Activated CD8-positive, alpha-beta memory T cell treated with anti-CD3 and anti-CD28 coated beads for 36 hours (primary cell): ENCODE measurements around the gene IRF6. TPM values are rescaled to one million over a fixed set of nuclear protein-coding genes. Genes with fewer than 3 reads are reported as not detected.

Experiments
- CTCF ChIA-PET: fragments of 350-600 bp; sonication (Branson Sonifier 250); formaldehyde crosslinking; loops from one replicate; lab custom pipeline; 2021; ENCODE audit warnings: antibody characterized with exemption; lab: Charles Lee
- POLR2A ChIA-PET: fragments of 350-600 bp; sonication (Branson Sonifier 250); formaldehyde crosslinking; loops from one replicate; lab custom pipeline; 2021; ENCODE audit warnings: antibody characterized with exemption; lab: Charles Lee
- total RNA-seq, 2 experiments: library from RNA; stranded (reverse); gene quantifications; one replicate each; pipeline ENCODE4 v1.2.3, GENCODE V29; 2021

IRF6 gene
- total RNA-seq, 2 experiments from 2014 or later: 0.86 to 1.1 TPM

DNA sequence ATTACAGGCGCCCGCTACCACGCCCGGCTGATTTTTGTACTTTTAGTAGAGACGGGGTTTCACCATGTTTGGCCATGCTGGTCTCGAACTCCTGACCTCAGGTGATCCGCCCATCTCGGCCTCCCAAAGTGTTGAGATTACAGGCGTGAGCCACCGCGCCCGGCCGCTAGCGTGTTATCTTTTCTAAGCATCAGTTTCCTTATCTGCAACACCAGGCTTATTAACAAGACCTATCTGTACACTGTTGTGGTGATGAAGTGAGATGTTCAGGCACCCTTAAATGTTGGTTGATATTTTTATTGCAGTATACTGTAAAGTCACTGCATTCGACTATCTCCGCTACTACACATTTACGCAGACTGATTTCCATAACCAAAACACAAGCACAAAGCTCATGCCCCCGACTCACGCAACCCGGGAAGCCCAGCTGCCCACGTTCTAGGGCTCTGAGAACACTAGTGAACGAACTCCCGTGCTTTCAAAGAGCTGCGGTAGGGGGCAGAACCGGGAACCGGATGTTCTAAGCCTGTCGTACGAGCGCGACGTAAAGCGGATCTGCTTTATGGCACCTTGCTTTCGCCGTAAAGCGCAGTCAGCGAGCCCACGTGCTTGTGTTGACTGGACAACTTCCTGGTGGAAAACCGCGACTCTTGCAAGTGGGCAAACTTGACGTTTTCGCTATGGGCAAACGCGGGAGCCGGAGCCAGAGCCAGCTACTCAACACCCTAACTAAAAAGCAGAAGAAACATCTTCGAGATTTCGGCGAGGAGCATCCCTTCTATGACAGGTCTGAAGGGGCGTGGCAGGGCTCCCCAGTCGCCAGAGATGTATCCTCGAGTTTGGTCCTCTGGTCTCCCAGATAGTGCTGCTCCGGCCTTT lies 21.7 kb upstream of the IRF6 start, which contains the start of gene UTP25:
Gene UTP25 (plus strand): TSS at position 589 of the 879 bp plus-strand sequence. CDS start 92 bp downstream, at position 681.
- POLR2A ChIA-PET: interaction anchor here (0.6 to 0.9 kb wide), 3 partner anchors 12 to 45 kb away, joined by 3 to 5 read pairs (median 3); no protein-coding TSS in a partner anchor
- CTCF ChIA-PET: interaction anchor here (0.7 to 1.9 kb wide), 5 partner anchors 9 to 154 kb away, joined by 3 to 4 read pairs (median 3); partner anchors contain the start of gene IRF6

GRCh38 chr1:209825591-209826434 lies 19.9 kb upstream of the IRF6 start:
- POLR2A ChIA-PET: no interaction called here
- CTCF ChIA-PET: interaction anchor here (1.9 kb wide), 1 partner anchor 20 kb away, joined by 4 read pairs; the partner anchor contains the start of gene IRF6

DNA sequence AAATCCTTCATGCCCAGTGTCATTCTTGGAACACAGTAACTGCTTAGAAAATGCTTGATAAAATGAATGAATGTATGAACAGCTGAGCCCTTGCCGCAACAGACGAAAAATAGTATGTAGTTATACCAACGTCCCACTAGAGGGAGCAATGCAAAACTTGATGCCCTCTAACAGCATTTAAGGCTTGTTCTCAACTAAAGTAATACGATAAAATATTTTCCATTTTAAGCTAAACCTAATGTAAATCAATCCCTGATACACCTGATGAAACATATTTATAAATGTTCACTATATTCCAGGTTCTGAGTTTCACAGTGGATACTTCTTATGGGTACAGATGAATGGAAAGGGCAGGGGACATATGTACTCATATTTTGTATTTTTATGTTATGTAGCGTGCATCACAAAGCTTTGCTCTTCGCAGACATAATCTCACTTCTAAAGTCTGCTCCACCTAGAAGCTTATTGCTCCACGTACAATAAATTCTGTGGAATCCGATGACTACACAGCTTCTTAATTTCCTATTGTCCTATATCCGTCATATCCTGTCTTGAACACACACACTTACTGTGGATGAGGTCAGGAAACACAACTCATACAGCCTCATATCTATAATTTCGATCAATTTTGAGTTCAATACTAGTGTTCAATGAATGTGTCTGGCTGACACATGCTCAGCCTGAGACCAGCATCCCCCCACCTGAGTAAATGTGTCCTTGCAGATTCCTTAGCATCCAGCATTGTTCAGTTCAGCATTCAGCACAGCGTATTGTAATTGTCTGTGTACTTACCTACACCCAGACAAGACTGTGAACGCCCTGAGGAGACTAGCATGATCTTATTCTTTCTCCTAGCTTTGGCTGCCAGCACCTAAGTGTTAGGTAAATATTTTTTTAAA lies 17.4 kb upstream of the IRF6 start:
- ChIA-PET CTCF (interaction anchor here (0.9 to 2.1 kb wide), 17 partner anchors 8 to 599 kb away, joined by 3 to 8 read pairs (median 4); partner anchors contain the start of gene TRAF3IP3), POLR2A (no interaction called here)

GRCh38 chr1:209822706-209823105 lies 16.8 kb upstream of the IRF6 start:
- POLR2A ChIA-PET: no interaction called here

GRCh38 chr1:209820986-209821385 lies 15.0 kb upstream of the IRF6 start:
- ChIA-PET CTCF (no interaction called here), POLR2A (no interaction called here)

More at GRCh38 chr1:209822706-209823105, 16.8 kb upstream of the IRF6 start:
- CTCF ChIA-PET: interaction anchor here (1.0 to 2.1 kb wide), 14 partner anchors 8 to 600 kb away, joined by 3 to 8 read pairs (median 4); partner anchors contain the start of gene TRAF3IP3

GRCh38 chr1:209819058-209819457 lies 13.1 kb upstream of the IRF6 start:
- ChIA-PET POLR2A (no interaction called here), CTCF (no interaction called here)

DNA sequence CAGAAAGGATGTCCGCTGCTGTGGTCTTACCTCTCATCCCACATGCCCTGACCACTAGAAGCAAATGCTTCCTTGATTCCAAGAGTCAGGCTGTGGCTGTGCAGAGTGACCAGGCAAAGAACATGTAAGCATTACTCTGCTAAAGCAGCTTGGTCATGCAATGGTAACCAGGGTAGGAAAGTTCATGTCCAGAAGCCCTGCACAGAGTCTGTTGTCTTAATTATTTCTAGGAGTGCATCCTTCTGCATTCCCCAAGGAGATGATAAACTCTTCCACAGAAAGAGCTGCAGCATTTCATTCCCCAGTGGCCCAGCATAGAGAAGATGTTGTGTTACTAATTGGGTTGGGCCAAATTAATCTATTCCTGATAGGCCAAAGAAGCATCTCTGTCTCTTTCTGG lies 11.7 kb upstream of the IRF6 start:
- ChIA-PET CTCF (no interaction called here), POLR2A (no interaction called here)

DNA sequence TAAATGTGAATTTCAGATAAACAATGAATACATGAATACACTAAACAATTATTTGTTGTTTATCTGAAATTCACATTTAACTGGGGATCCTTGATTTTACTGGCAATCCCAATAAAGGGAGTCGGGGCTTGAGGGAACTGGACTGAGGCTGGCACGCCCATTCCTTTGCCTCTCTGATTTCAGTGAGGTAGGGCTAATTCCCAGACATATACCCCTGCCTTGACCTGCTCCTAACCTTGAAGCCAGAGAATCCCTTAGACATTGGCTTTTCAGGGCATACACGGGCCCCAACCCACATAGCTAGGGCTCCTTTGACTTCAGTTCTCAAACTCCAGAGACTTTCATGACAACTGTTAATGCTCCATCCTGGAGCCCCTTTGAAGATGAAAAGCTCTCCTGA lies 11.0 kb upstream of the IRF6 start:
- POLR2A ChIA-PET: no interaction called here
- CTCF ChIA-PET: no interaction called here

DNA sequence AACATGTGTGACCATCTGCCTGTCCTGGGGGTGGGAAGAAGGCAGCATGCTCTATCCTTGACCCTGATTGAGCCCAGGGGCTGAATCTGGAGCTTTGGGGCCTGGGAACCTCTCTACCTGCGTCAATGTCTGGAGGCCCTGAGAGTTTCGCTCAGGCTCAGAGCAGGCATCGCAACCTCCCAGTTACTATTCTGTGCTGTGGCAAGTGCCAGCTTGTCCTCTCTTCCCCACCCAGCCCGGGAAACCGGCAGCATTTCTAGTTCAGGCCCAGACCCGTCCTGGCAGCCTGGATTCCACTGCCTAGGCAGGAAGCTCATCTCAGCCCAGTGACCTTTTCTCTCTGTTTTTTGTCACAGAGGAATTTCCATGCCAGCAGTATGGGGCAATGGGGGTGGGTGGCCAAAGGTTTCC lies 10.0 kb upstream of the IRF6 start:
- ChIA-PET CTCF (interaction anchor here (0.5 to 0.8 kb wide), 2 partner anchors 8 to 23 kb away, joined by 3 to 4 read pairs; no protein-coding TSS in a partner anchor), POLR2A (interaction anchor here (0.8 kb wide), 1 partner anchor 32 kb away, joined by 3 read pairs; the partner anchor contains the start of gene C1orf74)

DNA sequence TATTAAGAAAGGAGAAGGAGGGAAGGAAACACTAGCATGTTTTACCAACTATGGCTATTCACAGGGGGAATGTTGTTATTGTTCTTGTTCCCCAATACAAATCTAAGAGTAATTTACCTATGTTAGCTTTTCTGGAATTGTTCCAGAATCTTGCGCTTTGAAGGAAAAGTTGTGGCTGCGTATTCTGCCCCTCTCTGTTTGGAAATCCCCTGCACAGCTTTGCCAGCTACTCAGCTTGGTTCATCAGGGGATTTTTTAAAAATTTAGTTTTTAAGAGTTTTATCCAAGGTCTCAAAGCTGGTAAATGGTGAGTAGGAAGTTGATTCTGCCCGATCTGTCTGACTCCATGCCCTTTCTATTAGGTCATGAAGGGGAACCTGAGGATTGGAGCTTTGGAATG lies 9.5 kb upstream of the IRF6 start:
- POLR2A ChIA-PET: interaction anchor here (0.8 kb wide), 1 partner anchor 31 kb away, joined by 3 read pairs; the partner anchor contains the start of gene C1orf74

DNA sequence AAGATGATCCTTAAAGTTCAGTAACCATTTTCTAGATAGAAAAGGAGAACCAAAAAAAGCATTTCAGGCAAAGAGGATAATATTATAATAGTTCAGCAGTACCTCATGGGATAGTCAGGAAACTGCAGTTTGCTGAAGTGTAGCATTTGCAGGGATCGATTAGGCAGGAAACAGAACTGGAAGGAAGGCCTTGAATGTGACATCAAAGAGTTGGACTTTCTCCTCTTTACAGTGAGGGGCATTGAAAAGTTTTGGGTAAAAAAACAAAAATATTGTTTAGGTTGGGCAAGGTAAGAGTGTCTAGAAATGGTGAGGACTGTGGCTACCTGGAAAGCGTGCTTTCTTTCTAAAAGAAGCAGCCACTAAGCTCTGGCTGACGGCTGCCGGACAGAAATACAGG lies 8.0 kb upstream of the IRF6 start:
- CTCF ChIA-PET: interaction anchor here (1.5 kb wide), 1 partner anchor 9 kb away, joined by 4 read pairs; no protein-coding TSS in a partner anchor
- POLR2A ChIA-PET: no interaction called here

More for the DNA sequence above, 9.5 kb upstream of the IRF6 start:
- CTCF ChIA-PET: interaction anchor here (0.8 kb wide), 1 partner anchor 9 kb away, joined by 3 read pairs; no protein-coding TSS in a partner anchor

DNA sequence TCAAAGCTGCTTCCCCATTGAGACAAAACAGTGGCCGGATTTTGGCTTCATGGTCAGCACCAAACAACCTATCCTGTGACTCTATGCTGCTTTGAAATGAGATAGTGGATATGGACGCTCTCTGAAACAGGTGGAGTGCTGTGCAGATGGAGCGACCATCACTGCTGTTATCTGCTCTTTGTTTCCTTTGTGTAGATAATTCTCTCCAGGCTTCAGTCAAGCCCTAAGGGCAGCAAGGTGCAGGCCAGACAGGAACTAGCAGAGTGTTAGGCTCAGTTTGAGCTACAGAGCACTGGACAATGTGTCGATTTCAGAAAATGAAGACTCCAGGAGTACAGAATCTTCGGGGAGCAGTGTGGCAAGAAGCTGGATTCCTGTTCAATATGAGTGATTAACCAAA lies 4.8 kb upstream of the IRF6 start:
- ChIA-PET CTCF (no interaction called here), POLR2A (no interaction called here)

DNA sequence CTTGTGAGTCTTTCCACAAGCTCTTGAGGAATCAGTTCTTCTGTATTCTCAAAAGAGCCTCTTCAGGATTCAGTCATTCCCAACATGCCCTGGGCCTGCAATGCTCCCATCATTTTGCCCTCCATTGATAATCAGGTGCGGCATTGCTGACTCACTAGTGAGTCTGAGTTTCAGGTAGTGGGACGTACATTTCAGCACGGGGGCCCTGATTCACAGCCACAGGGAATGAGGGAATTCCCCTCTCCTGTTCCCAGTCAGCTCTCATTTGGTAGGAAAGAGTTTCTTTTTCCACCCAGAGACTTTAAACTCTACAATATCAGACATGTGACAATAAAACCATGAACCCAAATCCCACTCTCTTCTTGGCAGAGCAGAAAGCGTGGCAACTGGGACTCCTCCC lies 3.7 kb upstream of the IRF6 start:
- POLR2A ChIA-PET: no interaction called here
- CTCF ChIA-PET: no interaction called here

- CTCF ChIA-PET: no interaction called here
Measured at GRCh38 chr1:209808059-209808581, 2.2 kb upstream of the IRF6 start.

GRCh38 chr1:209807509-209807908 lies 1.6 kb upstream of the IRF6 start:
- CTCF ChIA-PET: no interaction called here
- POLR2A ChIA-PET: interaction anchor here (0.6 kb wide), 2 partner anchors 845 to 1444 kb away, joined by 4 read pairs; no protein-coding TSS in a partner anchor

More at GRCh38 chr1:209808059-209808581, 2.2 kb upstream of the IRF6 start:
- POLR2A ChIA-PET: interaction anchor here (0.6 kb wide), 2 partner anchors 845 to 1443 kb away, joined by 4 read pairs; no protein-coding TSS in a partner anchor

DNA sequence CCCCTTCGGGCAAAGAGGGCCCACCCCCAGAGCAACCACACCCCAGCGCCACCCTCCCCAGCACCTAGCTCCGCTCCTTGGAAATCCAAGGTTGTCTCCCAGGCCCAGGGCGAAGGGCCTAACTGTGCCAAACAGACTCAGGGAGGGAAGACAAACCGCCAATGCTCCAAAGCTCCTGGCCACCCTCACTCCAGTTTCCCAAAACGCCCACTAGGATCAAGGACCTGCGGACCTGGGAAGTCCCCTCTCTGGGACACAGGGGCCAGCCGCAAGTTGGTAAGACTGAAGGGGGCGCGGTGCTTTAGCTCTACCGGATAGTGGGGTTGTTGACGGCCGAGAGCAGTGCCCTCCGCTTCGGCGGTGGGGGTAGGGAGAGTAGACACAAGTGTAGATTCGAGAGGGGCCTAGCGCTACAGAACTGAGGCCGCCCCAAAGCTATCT lies 581 bp downstream of the IRF6 start:
- CTCF ChIA-PET: interaction anchor here (1.3 to 1.7 kb wide), 2 partner anchors 18 to 22 kb away, joined by 4 to 7 read pairs; partner anchors contain the start of gene UTP25
- POLR2A ChIA-PET: no interaction called here

DNA sequence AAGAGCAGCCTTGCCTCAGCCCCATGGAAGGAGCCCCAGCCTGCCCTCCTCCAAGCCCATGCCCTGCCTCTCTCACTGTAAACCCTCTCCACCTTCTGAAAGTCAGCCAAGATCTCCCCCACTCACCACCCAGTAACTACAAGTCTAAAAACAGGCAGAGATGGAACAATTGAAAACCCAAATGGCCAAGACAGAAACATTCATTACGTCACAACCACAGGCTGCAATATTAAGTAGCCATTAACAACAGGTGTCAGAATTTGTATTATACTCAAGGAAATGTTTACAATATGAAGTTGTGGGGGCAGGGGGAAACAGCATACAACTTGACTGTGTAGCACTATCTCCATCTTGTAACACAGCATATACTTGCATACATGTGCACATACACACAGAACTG lies 2.4 kb downstream of the IRF6 start:
- POLR2A ChIA-PET: no interaction called here
- CTCF ChIA-PET: interaction anchor here (1.6 kb wide), 1 partner anchor 20 kb away, joined by 5 read pairs; no protein-coding TSS in a partner anchor
